ENCODE data around the gene RASSF4.
A peak's percentile ranks its signal among the peaks of the same experiment; 100 is the strongest.

Gene RASSF4

GRCh38 chr10:44998146-44998631 lies 38.6 kb downstream of the RASSF4 start:
- Histone ChIP-seq H3K4me3 (replicated peaks; ENCODE audit: insufficient read depth, low read length) (no peak overlapping the region), H3K27me3 (ENCODE audit: insufficient read depth, poor library complexity, severe bottlenecking) (no peaks in the 10 kb centered on the region), H3K27ac (replicated peaks) (no peak overlapping the region)
- no peak for DNase-seq (ENCODE audit: low read depth in 1 of 2, low spot score in 1 of 2)
- no peak for TF ChIP-seq POLR2AphosphoS5 (IDR thresholded peaks at IDR 0.05; ENCODE audit: low read depth)
- no peak for TF ChIP-seq SPI1 (IDR thresholded peaks at IDR 0.05; ENCODE audit: borderline replicate concordance, low read depth)
- no peak for TF ChIP-seq CTCF (IDR thresholded peaks at IDR 0.05; ENCODE audit: insufficient read depth, low read length)
- TF ChIP-seq REST (IDR thresholded peaks at IDR 0.05; ENCODE audit: insufficient replicate concordance, low read depth), result no peak
- no peak for TF ChIP-seq GABPA (IDR thresholded peaks at IDR 0.05; ENCODE audit: low read depth)

GRCh38 chr10:45000138-45000751 lies 40.6 kb downstream of the RASSF4 start:
- TF ChIP-seq GABPA (IDR thresholded peaks at IDR 0.05; ENCODE audit: low read depth) (no peak), CTCF (IDR thresholded peaks at IDR 0.05; ENCODE audit: insufficient read depth, low read length) (no peak), SPI1 (IDR thresholded peaks at IDR 0.05; ENCODE audit: borderline replicate concordance, low read depth) (no peak), REST (IDR thresholded peaks at IDR 0.05; ENCODE audit: insufficient replicate concordance, low read depth) (no peak), POLR2AphosphoS5 (IDR thresholded peaks at IDR 0.05; ENCODE audit: low read depth) (no peak)
- Histone ChIP-seq H3K27me3 (ENCODE audit: insufficient read depth, poor library complexity, severe bottlenecking) (no peaks in the 10 kb centered on the region), H3K4me3 (replicated peaks; ENCODE audit: insufficient read depth, low read length) (peak overlapping the region; percentile 46; the same call in 1 of the 2 replicates), H3K27ac (replicated peaks) (peak overlapping the region; percentile 59)
- no peak for DNase-seq (ENCODE audit: low read depth in 1 of 2, low spot score in 1 of 2)

- peak within 1 kb of the TSS; percentile 59 for H3K27ac ChIP-seq (replicated peaks)
- TF ChIP-seq POLR2AphosphoS5 (IDR thresholded peaks at IDR 0.05; ENCODE audit: low read depth) (peak; percentile 36; the same call in 1 of the 2 replicates), GABPA (IDR thresholded peaks at IDR 0.05; ENCODE audit: low read depth) (peak; percentile 67), SPI1 (IDR thresholded peaks at IDR 0.05; ENCODE audit: borderline replicate concordance, low read depth) (no peak), REST (IDR thresholded peaks at IDR 0.05; ENCODE audit: insufficient replicate concordance, low read depth) (no peak)
Measured at GRCh38 chr10:45000752-45001380, 41.3 kb downstream of the RASSF4 start, which contains the start of gene ZNF22. TSS of gene ZNF22 (plus strand) at chr10:45000923. CDS start at chr10:45003369, 2,446 bp downstream.

More at GRCh38 chr10:45000752-45001380, 41.3 kb downstream of the RASSF4 start, which contains the start of gene ZNF22:
- Histone ChIP-seq H3K4me3 (replicated peaks; ENCODE audit: insufficient read depth, low read length) (peak within 1 kb of the TSS; percentile 46), H3K27me3 (ENCODE audit: insufficient read depth, poor library complexity, severe bottlenecking) (no peaks in the 10 kb centered on the region)
- DNase-seq (ENCODE audit: low read depth in 1 of 2, low spot score in 1 of 2), result peak in 1 of 2 experiments; percentile 45
